ENCODE measurements around the gene KCTD15.

KCTD15 gene

GRCh38 chr19:33796164-33796875, at the start of gene KCTD15:
KCTD15 (plus strand) TSS chr19:33796870; CDS start chr19:33800455, 3,585 bp downstream.
- H3K4me1 ChIP-seq (ENCODE audit: control insufficient read depth in 2 of 2, insufficient read depth in 2 of 2, low read length in 2 of 2) = peaks cover 0 to 9% of the 10 kb centered on the region in 2 donors
- H3K27ac ChIP-seq (ENCODE audit: low read depth in 2 of 2, low read length in 2 of 2) = peak within 1 kb of the TSS; percentile 85 to 87
- H3K4me3 ChIP-seq (ENCODE audit: low read length in 2 of 2) = peak within 1 kb of the TSS; percentile 73 to 80
- peaks cover 0 to 3% of the 10 kb centered on the region in 2 donors for H3K36me3 ChIP-seq (ENCODE audit: control insufficient read depth in 2 of 2, insufficient read depth in 2 of 2, low read length in 2 of 2)
- peaks cover 2 to 5% of the 10 kb centered on the region in 2 donors for H3K27me3 ChIP-seq (ENCODE audit: control insufficient read depth in 2 of 2, insufficient read depth in 2 of 2, low read length in 2 of 2)
- peak within 1 kb of the TSS; percentile 52 to 79 for H3K9ac ChIP-seq (ENCODE audit: low read depth in 1 of 2, low read length in 2 of 2)
- no peaks in the 10 kb centered on the region for H3K9me3 ChIP-seq (ENCODE audit: control insufficient read depth in 2 of 2, low read length in 2 of 2)

- no peaks in the 10 kb centered on the region for H3K27me3 ChIP-seq (ENCODE audit: control insufficient read depth in 2 of 2, insufficient read depth in 2 of 2, low read length in 2 of 2)
Measured at GRCh38 chr19:33747273-33747672, 49.4 kb upstream of the KCTD15 start.

GRCh38 chr19:33748231-33748630, 48.4 kb upstream of the KCTD15 start:
- no peak overlapping the region for H3K27ac ChIP-seq (ENCODE audit: low read depth in 2 of 2, low read length in 2 of 2)
- H3K4me1 ChIP-seq (ENCODE audit: control insufficient read depth in 2 of 2, insufficient read depth in 2 of 2, low read length in 2 of 2) = no peaks in the 10 kb centered on the region
- no peak overlapping the region for H3K9ac ChIP-seq (ENCODE audit: low read depth in 1 of 2, low read length in 2 of 2)
- no peak overlapping the region for H3K4me3 ChIP-seq (ENCODE audit: low read length in 2 of 2)
- H3K36me3 ChIP-seq (ENCODE audit: control insufficient read depth in 2 of 2, insufficient read depth in 2 of 2, low read length in 2 of 2) = no peaks in the 10 kb centered on the region
- H3K27me3 ChIP-seq (ENCODE audit: control insufficient read depth in 2 of 2, insufficient read depth in 2 of 2, low read length in 2 of 2) = no peaks in the 10 kb centered on the region
- no peaks in the 10 kb centered on the region for H3K9me3 ChIP-seq (ENCODE audit: control insufficient read depth in 2 of 2, low read length in 2 of 2)

More at GRCh38 chr19:33747273-33747672, 49.4 kb upstream of the KCTD15 start:
- H3K4me3 ChIP-seq (ENCODE audit: low read length in 2 of 2) = no peak overlapping the region
- no peak overlapping the region for H3K27ac ChIP-seq (ENCODE audit: low read depth in 2 of 2, low read length in 2 of 2)
- H3K9me3 ChIP-seq (ENCODE audit: control insufficient read depth in 2 of 2, low read length in 2 of 2) = no peaks in the 10 kb centered on the region
- H3K9ac ChIP-seq (ENCODE audit: low read depth in 1 of 2, low read length in 2 of 2) = no peak overlapping the region
- no peaks in the 10 kb centered on the region for H3K4me1 ChIP-seq (ENCODE audit: control insufficient read depth in 2 of 2, insufficient read depth in 2 of 2, low read length in 2 of 2)
- no peaks in the 10 kb centered on the region for H3K36me3 ChIP-seq (ENCODE audit: control insufficient read depth in 2 of 2, insufficient read depth in 2 of 2, low read length in 2 of 2)

GRCh38 chr19:33749016-33749415, 47.7 kb upstream of the KCTD15 start:
- Histone ChIP-seq H3K4me1 (ENCODE audit: control insufficient read depth in 2 of 2, insufficient read depth in 2 of 2, low read length in 2 of 2) (no peaks in the 10 kb centered on the region), H3K9ac (ENCODE audit: low read depth in 1 of 2, low read length in 2 of 2) (no peak overlapping the region), H3K4me3 (ENCODE audit: low read length in 2 of 2) (no peak overlapping the region), H3K27me3 (ENCODE audit: control insufficient read depth in 2 of 2, insufficient read depth in 2 of 2, low read length in 2 of 2) (no peaks in the 10 kb centered on the region), H3K9me3 (ENCODE audit: control insufficient read depth in 2 of 2, low read length in 2 of 2) (no peaks in the 10 kb centered on the region), H3K36me3 (ENCODE audit: control insufficient read depth in 2 of 2, insufficient read depth in 2 of 2, low read length in 2 of 2) (no peaks in the 10 kb centered on the region), H3K27ac (ENCODE audit: low read depth in 2 of 2, low read length in 2 of 2) (no peak overlapping the region)

GRCh38 chr19:33749619-33750175, 47.0 kb upstream of the KCTD15 start:
- no peaks in the 10 kb centered on the region for H3K36me3 ChIP-seq (ENCODE audit: control insufficient read depth in 2 of 2, insufficient read depth in 2 of 2, low read length in 2 of 2)
- no peaks in the 10 kb centered on the region for H3K9me3 ChIP-seq (ENCODE audit: control insufficient read depth in 2 of 2, low read length in 2 of 2)
- H3K27me3 ChIP-seq (ENCODE audit: control insufficient read depth in 2 of 2, insufficient read depth in 2 of 2, low read length in 2 of 2) = no peaks in the 10 kb centered on the region
- no peak overlapping the region for H3K9ac ChIP-seq (ENCODE audit: low read depth in 1 of 2, low read length in 2 of 2)
- no peak overlapping the region for H3K27ac ChIP-seq (ENCODE audit: low read depth in 2 of 2, low read length in 2 of 2)
- H3K4me3 ChIP-seq (ENCODE audit: low read length in 2 of 2) = no peak overlapping the region
- H3K4me1 ChIP-seq (ENCODE audit: control insufficient read depth in 2 of 2, insufficient read depth in 2 of 2, low read length in 2 of 2) = no peaks in the 10 kb centered on the region

- H3K4me1 ChIP-seq (ENCODE audit: control insufficient read depth in 2 of 2, insufficient read depth in 2 of 2, low read length in 2 of 2) = no peaks in the 10 kb centered on the region
- H3K9me3 ChIP-seq (ENCODE audit: control insufficient read depth in 2 of 2, low read length in 2 of 2) = no peaks in the 10 kb centered on the region
- no peaks in the 10 kb centered on the region for H3K27me3 ChIP-seq (ENCODE audit: control insufficient read depth in 2 of 2, insufficient read depth in 2 of 2, low read length in 2 of 2)
- H3K4me3 ChIP-seq (ENCODE audit: low read length in 2 of 2) = no peak overlapping the region
- H3K9ac ChIP-seq (ENCODE audit: low read depth in 1 of 2, low read length in 2 of 2) = no peak overlapping the region
- no peak overlapping the region for H3K27ac ChIP-seq (ENCODE audit: low read depth in 2 of 2, low read length in 2 of 2)
- no peaks in the 10 kb centered on the region for H3K36me3 ChIP-seq (ENCODE audit: control insufficient read depth in 2 of 2, insufficient read depth in 2 of 2, low read length in 2 of 2)
Measured at GRCh38 chr19:33750587-33751435, 45.9 kb upstream of the KCTD15 start.

- no peaks in the 10 kb centered on the region for H3K27me3 ChIP-seq (ENCODE audit: control insufficient read depth in 2 of 2, insufficient read depth in 2 of 2, low read length in 2 of 2)
- H3K4me1 ChIP-seq (ENCODE audit: control insufficient read depth in 2 of 2, insufficient read depth in 2 of 2, low read length in 2 of 2) = no peaks in the 10 kb centered on the region
- no peak overlapping the region for H3K9ac ChIP-seq (ENCODE audit: low read depth in 1 of 2, low read length in 2 of 2)
- H3K36me3 ChIP-seq (ENCODE audit: control insufficient read depth in 2 of 2, insufficient read depth in 2 of 2, low read length in 2 of 2) = no peaks in the 10 kb centered on the region
- no peak overlapping the region for H3K4me3 ChIP-seq (ENCODE audit: low read length in 2 of 2)
- no peak overlapping the region for H3K27ac ChIP-seq (ENCODE audit: low read depth in 2 of 2, low read length in 2 of 2)
- no peaks in the 10 kb centered on the region for H3K9me3 ChIP-seq (ENCODE audit: control insufficient read depth in 2 of 2, low read length in 2 of 2)
Measured at GRCh38 chr19:33751436-33751770, 45.3 kb upstream of the KCTD15 start.

- H3K36me3 ChIP-seq (ENCODE audit: control insufficient read depth in 2 of 2, insufficient read depth in 2 of 2, low read length in 2 of 2) = no peaks in the 10 kb centered on the region
- H3K9me3 ChIP-seq (ENCODE audit: control insufficient read depth in 2 of 2, low read length in 2 of 2) = no peaks in the 10 kb centered on the region
Measured at GRCh38 chr19:33752018-33752800, 44.5 kb upstream of the KCTD15 start.

GRCh38 chr19:33752945-33753344, 43.7 kb upstream of the KCTD15 start:
- H3K27me3 ChIP-seq (ENCODE audit: control insufficient read depth in 2 of 2, insufficient read depth in 2 of 2, low read length in 2 of 2) = no peaks in the 10 kb centered on the region
- no peaks in the 10 kb centered on the region for H3K36me3 ChIP-seq (ENCODE audit: control insufficient read depth in 2 of 2, insufficient read depth in 2 of 2, low read length in 2 of 2)
- no peak overlapping the region for H3K4me3 ChIP-seq (ENCODE audit: low read length in 2 of 2)

More at GRCh38 chr19:33752018-33752800, 44.5 kb upstream of the KCTD15 start:
- Histone ChIP-seq H3K27me3 (ENCODE audit: control insufficient read depth in 2 of 2, insufficient read depth in 2 of 2, low read length in 2 of 2) (no peaks in the 10 kb centered on the region), H3K4me1 (ENCODE audit: control insufficient read depth in 2 of 2, insufficient read depth in 2 of 2, low read length in 2 of 2) (no peaks in the 10 kb centered on the region), H3K9ac (ENCODE audit: low read depth in 1 of 2, low read length in 2 of 2) (no peak overlapping the region), H3K4me3 (ENCODE audit: low read length in 2 of 2) (no peak overlapping the region), H3K27ac (ENCODE audit: low read depth in 2 of 2, low read length in 2 of 2) (no peak overlapping the region)

More at GRCh38 chr19:33752945-33753344, 43.7 kb upstream of the KCTD15 start:
- Histone ChIP-seq H3K27ac (ENCODE audit: low read depth in 2 of 2, low read length in 2 of 2) (no peak overlapping the region), H3K9me3 (ENCODE audit: control insufficient read depth in 2 of 2, low read length in 2 of 2) (no peaks in the 10 kb centered on the region), H3K4me1 (ENCODE audit: control insufficient read depth in 2 of 2, insufficient read depth in 2 of 2, low read length in 2 of 2) (no peaks in the 10 kb centered on the region), H3K9ac (ENCODE audit: low read depth in 1 of 2, low read length in 2 of 2) (no peak overlapping the region)

Data from mucosa of rectum (tissue), 2 donors.